HepG2 (cell line): ENCODE results near the gene NPBWR2. TPM values are rescaled to one million over a fixed set of nuclear protein-coding genes. Genes with fewer than 3 reads are reported as not detected.
A peak's percentile ranks its signal among the peaks of the same experiment; 100 is the strongest.

Experiments
- ATAC-seq: fragments of 200-7000 bp; cut with Tn5 transposase; 3 replicates; pipeline ENCODE4 v1.9.1; 2020; ENCODE audit warnings: mild to moderate bottlenecking, moderate library complexity
- BruUV-seq: library from RNA; stranded (reverse); fragments of 400-500 nt; replicated peaks from 2 replicates; lab custom pipeline; 2021; lab: Mats Ljungman, UMichigan
- CTCF ChIA-PET: fragments of 300-600 bp; formaldehyde crosslinking; extraction: SDS; loops from one replicate; lab custom pipeline; 2021; ENCODE audit warnings: low total read pairs, inconsistent platforms, low intra/inter-chr PET ratio; lab: Yijun Ruan, JAX
- POLR2A ChIA-PET: fragments of 350-600 bp; sonication (Branson Sonifier 250); formaldehyde crosslinking; loops from one replicate; lab custom pipeline; 2020; ENCODE audit warnings: antibody characterized with exemption, inconsistent platforms; lab: Yijun Ruan, JAX
- DNase-seq: peaks from one replicate; pipeline ENCODE4 v3.0.0-alpha.2; 2015; ENCODE audit warnings: low spot score
- FAIRE-seq: peaks from 3 replicates; lab custom pipeline; 2011; peaks lifted over from hg19 to GRCh38; lab: Jason Lieb, UNC
- H2AFZ ChIP-seq: one replicate; pipeline ENCODE4 v1.6.1; 2011; ENCODE audit warnings: low read length, inconsistent platforms
- H3K27ac ChIP-seq: fragments of 300-600 bp; 3 replicates; pipeline ENCODE4 v1.8.0; 2011; ENCODE audit warnings: mixed run types, mild to moderate bottlenecking, mixed read lengths, low read length, inconsistent platforms; ENCODE audit not compliant: insufficient read depth; ENCODE audit errors: extremely low read length
- H3K27me3 ChIP-seq, 2 experiments: fragments of 200-600 bp in 1 of 2; 2 replicates in 1 of 2; 3 replicates in 1 of 2; pipeline versions ENCODE4 v1.6.0 to v1.8.0; 2011; ENCODE audit warnings: low read length in 2 of 2, mild to moderate bottlenecking in 2 of 2, moderate library complexity in 2 of 2, inconsistent platforms in 1 of 2; ENCODE audit not compliant: insufficient read depth in 2 of 2, control insufficient read depth in 1 of 2
- H3K36me3 ChIP-seq, 2 experiments: fragments of 200-600 bp in 1 of 2; replicated peaks in 1 of 2; 2 replicates in 1 of 2; 3 replicates in 1 of 2; pipeline versions ENCODE4 v1.5.1 to v1.8.0; 2011; ENCODE audit warnings: low read length in 2 of 2, inconsistent platforms in 1 of 2; ENCODE audit not compliant: insufficient read depth in 2 of 2, control insufficient read depth in 1 of 2
- H3K4me1 ChIP-seq: 2 replicates; pipeline ENCODE4 v1.5.1; 2012; ENCODE audit warnings: low read length, inconsistent platforms; ENCODE audit not compliant: insufficient read depth
- H3K4me2 ChIP-seq: 2 replicates; pipeline ENCODE4 v1.6.0; 2011; ENCODE audit warnings: low read depth, low read length, inconsistent platforms
- H3K4me3 ChIP-seq, 3 experiments: fragments of 200-600 bp in 1 of 3; sonication (generic), shearing (Covaris generic) in 1 of 3; replicated peaks in 1 of 3; 2 replicates each; pipeline ENCODE4 v1.5.1; 2011 to 2016; ENCODE audit warnings: low read length in 3 of 3, inconsistent platforms in 2 of 3, low read depth in 2 of 3, mild to moderate bottlenecking in 2 of 3, control low read depth in 1 of 3, mixed read lengths in 1 of 3; ENCODE audit not compliant: insufficient read depth in 1 of 3
- H3K79me2 ChIP-seq: one replicate; pipeline ENCODE4 v1.6.1; 2011; ENCODE audit warnings: low read length, inconsistent platforms; ENCODE audit not compliant: insufficient read depth
- H3K9ac ChIP-seq: 2 replicates; pipeline ENCODE4 v1.6.0; 2011; ENCODE audit warnings: mild to moderate bottlenecking, low read depth, low read length, inconsistent platforms; ENCODE audit not compliant: insufficient read depth
- H3K9me3 ChIP-seq: 2 replicates; pipeline ENCODE4 v1.5.1; 2012; ENCODE audit warnings: mild to moderate bottlenecking, low read length
- H4K20me1 ChIP-seq: 2 replicates; pipeline ENCODE4 v1.6.0; 2011; ENCODE audit warnings: inconsistent platforms, mild to moderate bottlenecking, low read length, moderate library complexity; ENCODE audit not compliant: insufficient read depth
- EED ChIP-seq: sonication (generic); formaldehyde crosslinking; IDR thresholded peaks from 2 replicates; pipeline ENCODE4 v1.5.0; 2020; ENCODE audit warnings: mild to moderate bottlenecking, missing genetic modification reagents
- ELF4 ChIP-seq: sonication (generic); formaldehyde crosslinking; IDR thresholded peaks from 2 replicates; pipeline ENCODE4 v1.5.0; 2020; ENCODE audit warnings: missing genetic modification reagents, mild to moderate bottlenecking, moderate library complexity, borderline replicate concordance
- IRF9 ChIP-seq: sonication (generic); formaldehyde crosslinking; IDR thresholded peaks from 2 replicates; pipeline ENCODE4 v1.8.0; 2022; ENCODE audit warnings: missing genetic modification reagents, mild to moderate bottlenecking, borderline replicate concordance
- ZBTB49 ChIP-seq: sonication (generic); formaldehyde crosslinking; IDR thresholded peaks from 2 replicates; pipeline ENCODE4 v1.4.0; 2020; ENCODE audit warnings: missing genetic modification reagents, borderline replicate concordance
- ZFP36L2 ChIP-seq: sonication (generic); formaldehyde crosslinking; IDR thresholded peaks from 2 replicates; pipeline ENCODE4 v1.4.0; 2020; ENCODE audit warnings: missing genetic modification reagents
- ZSCAN12 ChIP-seq: sonication (generic); formaldehyde crosslinking; IDR thresholded peaks from 2 replicates; pipeline ENCODE4 v1.9.0; 2021; ENCODE audit warnings: mild to moderate bottlenecking, missing genetic modification reagents
- WGBS: methylation state at CpG from one replicate; pipeline ENCODE4 v1.1.6; 2017; ENCODE audit warnings: low lambda C conversion rate; 5-methylcytosine and 5-hydroxymethylcytosine counted together
- in situ Hi-C: cut with HindIII; loops from 2 replicates; pipeline ENCODE4 v1.10.0; 2017; ENCODE audit warnings: low pct_unique_long_range_greater_than_20kb; ENCODE audit not compliant: extremely low pct_ligation_motif_present
- intact Hi-C: fragments of 100-400 bp; cut with micrococcal nuclease; formaldehyde crosslinking; loops from one replicate; pipeline ENCODE4 v1.10.0; 2022; ENCODE audit not compliant: unreplicated experiment
- polyA plus RNA-seq, 8 experiments: library from polyadenylated mRNA; depleted of rRNA in 3 of 8; stranded (reverse) in 7 of 8; unstranded in 1 of 8; fragments of >200 nt; fragmentation: Illumina TruSeq in 4 of 8; extraction: Trizol in 4 of 8; gene quantifications; 2 replicates each; pipeline versions ENCODE4 v1.2.1 to v1.2.3, GENCODE V29; 2011 to 2016; ENCODE audit warnings: low read depth in 4 of 8, missing spikeins in 1 of 8, mixed read lengths in 1 of 8; ENCODE audit not compliant: insufficient read depth in 1 of 8
- total RNA-seq, 5 experiments: library from RNA; depleted of rRNA; stranded (reverse); fragments of >200 nt; fragmentation: Illumina TruSeq; extraction: Trizol; gene quantifications; 2 replicates each; pipeline ENCODE4 v1.2.3, GENCODE V29; 2016; ENCODE audit warnings: low read depth in 1 of 5

The NPBWR2 gene
- total and polyA plus RNA-seq, 2 of the 13 experiments (the other 11 are each of a cell fraction or from before 2014, with no cell fraction given): not detected

GRCh38 chr20:64139199-64140060, 32.1 kb upstream of the NPBWR2 start:
- peaks cover 15 to 44% of the 10 kb centered on the region in 2 experiments; a peak in 4 of 5 replicates for H3K27me3 ChIP-seq
- H3K9ac ChIP-seq: no peak overlapping the region
- TF ChIP-seq ZFP36L2 (CRISPR knock-in tag) (no peak), ELF4 (no peak), EED (0 out of 2 replicates have a peak, but pooled peaks have one; percentile 68), ZSCAN12 (CRISPR knock-in tag) (no peak), ZBTB49 (CRISPR knock-in tag) (no peak), IRF9 (CRISPR knock-in tag) (0 out of 2 replicates have a peak, but pooled peaks have one; percentile 13)
- TF ChIP-seq, all 625 proteins: peak for 2
- Histone ChIP-seq H3K27ac (no peak overlapping the region), H3K9me3 (peaks cover 9% of the 10 kb centered on the region), H4K20me1 (no peaks in the 10 kb centered on the region), H3K36me3 (no peaks in the 10 kb centered on the region), H3K4me1 (no peaks in the 10 kb centered on the region), H3K79me2 (no peaks in the 10 kb centered on the region), H3K4me2 (no peak overlapping the region), H2AFZ (no peak overlapping the region), H3K4me3 (no peak overlapping the region; a peak in 1 of 6 replicates)
- FAIRE-seq: no peak
- ChIA-PET POLR2A (no interaction called here), CTCF (no interaction called here)
- no peak for DNase-seq
- in situ Hi-C loops (no loop called here), intact Hi-C loops (no loop called here)
- ATAC-seq: peak; percentile 47
- BruUV-seq: no TSS peak
- WGBS: 30% methylated on average over 16 of the region's 21 CpGs
